HG02938 (cell line): ENCODE measurements around the gene CST11.

Source experiments
- ATAC-seq: cut with Tn5 transposase; IDR thresholded peaks from one replicate; pipeline ENCODE4 v1.9.1; 2021; ENCODE audit warnings: mild to moderate bottlenecking, moderate library complexity; ENCODE audit not compliant: unreplicated experiment

CST11 gene

GRCh38 chr20:23454816-23455215, 2.1 kb upstream of the CST11 start:
- no peak for ATAC-seq

- ATAC-seq: no peak
Measured at GRCh38 chr20:23453549-23454543, 1.2 kb upstream of the CST11 start.

GRCh38 chr20:23451956-23452487, 654 bp downstream of the CST11 start:
- no peak for ATAC-seq

- no peak for ATAC-seq
Measured at GRCh38 chr20:23450877-23451276, 1.8 kb downstream of the CST11 start.

- no peak for ATAC-seq
Measured at GRCh38 chr20:23449421-23449820, 3.3 kb downstream of the CST11 start.

GRCh38 chr20:23448167-23448566, 4.5 kb downstream of the CST11 start:
- ATAC-seq: no peak

- ATAC-seq: no peak
Measured at GRCh38 chr20:23446505-23446904, 6.2 kb downstream of the CST11 start.

GRCh38 chr20:23445596-23446217, 7.0 kb downstream of the CST11 start:
- no peak for ATAC-seq

- ATAC-seq: no peak
Measured at GRCh38 chr20:23444859-23445258, 7.8 kb downstream of the CST11 start.

GRCh38 chr20:23442436-23442835, 10.2 kb downstream of the CST11 start:
- no peak for ATAC-seq

- no peak for ATAC-seq
Measured at GRCh38 chr20:23441850-23442313, 10.8 kb downstream of the CST11 start.

- ATAC-seq: no peak
Measured at GRCh38 chr20:23440004-23440403, 12.7 kb downstream of the CST11 start.

- ATAC-seq: no peak
Measured at GRCh38 chr20:23438661-23439060, 14.0 kb downstream of the CST11 start.

- ATAC-seq: no peak
Measured at GRCh38 chr20:23437126-23437899, 15.4 kb downstream of the CST11 start.

- ATAC-seq: no peak
Measured at GRCh38 chr20:23436681-23437080, 16.0 kb downstream of the CST11 start.

- no peak for ATAC-seq
Measured at GRCh38 chr20:23435626-23436539, 16.8 kb downstream of the CST11 start.

- ATAC-seq: no peak
Measured at GRCh38 chr20:23434521-23435313, 18.0 kb downstream of the CST11 start.

- no peak for ATAC-seq
Measured at GRCh38 chr20:23433628-23434027, 19.0 kb downstream of the CST11 start.

- ATAC-seq: no peak
Measured at GRCh38 chr20:23425129-23425528, 27.5 kb downstream of the CST11 start.
